HepG2 (cell line): ENCODE results near the gene TNFRSF6B. TPM values are rescaled to one million over a fixed set of nuclear protein-coding genes. Genes with fewer than 3 reads are reported as not detected.

ENCODE experiments used
- BCL6 ChIP-seq: IDR thresholded peaks from 2 replicates; pipeline ENCODE4 v1.6.1; 2016; ENCODE audit warnings: missing genetic modification reagents, missing compliant biosample characterization
- CREBL2 ChIP-seq: sonication (generic); formaldehyde crosslinking; IDR thresholded peaks from 2 replicates; pipeline ENCODE4 v1.8.1; 2023; ENCODE audit warnings: missing genetic modification reagents, mild to moderate bottlenecking, borderline replicate concordance
- GLI4 ChIP-seq: sonication (generic); formaldehyde crosslinking; IDR thresholded peaks from 2 replicates; pipeline ENCODE4 v1.5.1; 2020; ENCODE audit warnings: missing genetic modification reagents, mild to moderate bottlenecking, moderate library complexity, borderline replicate concordance
- HNF4G ChIP-seq, 2 experiments: sonication (generic) in 1 of 2; formaldehyde crosslinking in 1 of 2; IDR thresholded peaks; 2 replicates each; pipeline versions ENCODE4 v1.4.0 to v1.6.1; 2011 to 2020; ENCODE audit warnings: borderline replicate concordance in 2 of 2, low read depth in 2 of 2, mild to moderate bottlenecking in 2 of 2, low read length in 1 of 2, missing genetic modification reagents in 1 of 2, moderate library complexity in 1 of 2
- JUN ChIP-seq: sonication (generic); formaldehyde crosslinking; IDR thresholded peaks from 2 replicates; pipeline ENCODE4 v1.4.0; 2020; ENCODE audit warnings: mild to moderate bottlenecking, missing genetic modification reagents
- KLF11 ChIP-seq: IDR thresholded peaks from 2 replicates; pipeline ENCODE4 v1.6.1; 2016; ENCODE audit warnings: missing compliant biosample characterization
- LRRFIP1 ChIP-seq: sonication (generic); formaldehyde crosslinking; conservative IDR thresholded peaks from 2 replicates; pipeline ENCODE4 v1.4.0; 2020; ENCODE audit warnings: missing genetic modification reagents
- RAD21 ChIP-seq: fragments of 450-650 bp; formaldehyde crosslinking; IDR thresholded peaks from 2 replicates; pipeline ENCODE4 v1.5.0; 2020; ENCODE audit warnings: mild to moderate bottlenecking
- RARA ChIP-seq: IDR thresholded peaks from 2 replicates; pipeline ENCODE4 v1.6.1; 2016; ENCODE audit warnings: missing genetic modification reagents, missing compliant biosample characterization
- RARG ChIP-seq: sonication (generic); formaldehyde crosslinking; IDR thresholded peaks from 2 replicates; pipeline ENCODE4 v1.4.0; 2020; ENCODE audit warnings: low read depth, mild to moderate bottlenecking, missing genetic modification reagents
- RFX3 ChIP-seq: IDR thresholded peaks from 2 replicates; pipeline ENCODE4 v1.6.1; 2016; ENCODE audit warnings: missing biosample characterization, missing genetic modification reagents
- SSRP1 ChIP-seq: IDR thresholded peaks from 2 replicates; pipeline ENCODE4 v1.6.1; 2016; ENCODE audit warnings: control low read depth
- TFDP2 ChIP-seq: sonication (generic); formaldehyde crosslinking; IDR thresholded peaks from 2 replicates; pipeline ENCODE4 v1.4.0; 2020; ENCODE audit warnings: missing genetic modification reagents
- YY1 ChIP-seq: IDR thresholded peaks from 2 replicates; pipeline ENCODE4 v1.6.1; 2011; ENCODE audit warnings: low read length, low read depth, moderate library complexity, mild to moderate bottlenecking; ENCODE audit not compliant: insufficient read depth, insufficient replicate concordance
- ZIK1 ChIP-seq: sonication (generic); formaldehyde crosslinking; IDR thresholded peaks from 2 replicates; pipeline ENCODE4 v1.5.0; 2020; ENCODE audit warnings: mild to moderate bottlenecking, low read depth, missing genetic modification reagents, borderline replicate concordance
- ZNF124 ChIP-seq: sonication (generic); formaldehyde crosslinking; IDR thresholded peaks from 2 replicates; pipeline ENCODE4 v1.4.0; 2020; ENCODE audit warnings: missing genetic modification reagents
- ZNF550 ChIP-seq: sonication (generic); formaldehyde crosslinking; IDR thresholded peaks from 2 replicates; pipeline ENCODE4 v1.4.0; 2020; ENCODE audit warnings: mild to moderate bottlenecking, missing genetic modification reagents, borderline replicate concordance
- ZNF558 ChIP-seq: sonication (generic); formaldehyde crosslinking; IDR thresholded peaks from 2 replicates; pipeline ENCODE4 v1.9.0; 2022; ENCODE audit warnings: mild to moderate bottlenecking, missing genetic modification reagents, borderline replicate concordance
- ZSCAN22 ChIP-seq: sonication (generic); formaldehyde crosslinking; IDR thresholded peaks from 2 replicates; pipeline ENCODE4 v1.4.0; 2020; ENCODE audit warnings: mild to moderate bottlenecking, missing genetic modification reagents
- polyA plus RNA-seq, 8 experiments: library from polyadenylated mRNA; depleted of rRNA in 3 of 8; stranded (reverse) in 7 of 8; unstranded in 1 of 8; fragments of >200 nt; fragmentation: Illumina TruSeq in 4 of 8; extraction: Trizol in 4 of 8; gene quantifications; 2 replicates each; pipeline versions ENCODE4 v1.2.1 to v1.2.3, GENCODE V29; 2011 to 2016; ENCODE audit warnings: low read depth in 4 of 8, missing spikeins in 1 of 8, mixed read lengths in 1 of 8; ENCODE audit not compliant: insufficient read depth in 1 of 8
- total RNA-seq, 5 experiments: library from RNA; depleted of rRNA; stranded (reverse); fragments of >200 nt; fragmentation: Illumina TruSeq; extraction: Trizol; gene quantifications; 2 replicates each; pipeline ENCODE4 v1.2.3, GENCODE V29; 2016; ENCODE audit warnings: low read depth in 1 of 5
- TF ChIP-seq, protein P1 (sequence below): sonication (generic); formaldehyde crosslinking; IDR thresholded peaks from 2 replicates; pipeline ENCODE4 v1.5.0; 2020; ENCODE audit warnings: mild to moderate bottlenecking, missing genetic modification reagents
- TF ChIP-seq, protein P2 (sequence below): IDR thresholded peaks from 2 replicates; pipeline ENCODE4 v1.6.1; 2016; ENCODE audit warnings: missing biosample characterization, missing genetic modification reagents, low read depth

TNFRSF6B gene
- total and polyA plus RNA-seq, 2 of the 13 experiments (the other 11 are each of a cell fraction or from before 2014, with no cell fraction given) = 0.24 TPM; not detected in 1

GRCh38 chr20:63737945-63738686, 41.7 kb downstream of the TNFRSF6B start (continued):
- TF ChIP-seq RARG (CRISPR knock-in tag) = no peak; the same call in 1 of the 2 replicates
- peak; percentile 86 for TF ChIP-seq JUN (CRISPR knock-in tag)
- TF ChIP-seq BCL6 (CRISPR knock-in tag) = peak; percentile 72; the same call in 1 of the 2 replicates
- TF ChIP-seq CREBL2 = peak; percentile 84; the same call in 1 of the 2 replicates
- TF ChIP-seq, protein P1, sequence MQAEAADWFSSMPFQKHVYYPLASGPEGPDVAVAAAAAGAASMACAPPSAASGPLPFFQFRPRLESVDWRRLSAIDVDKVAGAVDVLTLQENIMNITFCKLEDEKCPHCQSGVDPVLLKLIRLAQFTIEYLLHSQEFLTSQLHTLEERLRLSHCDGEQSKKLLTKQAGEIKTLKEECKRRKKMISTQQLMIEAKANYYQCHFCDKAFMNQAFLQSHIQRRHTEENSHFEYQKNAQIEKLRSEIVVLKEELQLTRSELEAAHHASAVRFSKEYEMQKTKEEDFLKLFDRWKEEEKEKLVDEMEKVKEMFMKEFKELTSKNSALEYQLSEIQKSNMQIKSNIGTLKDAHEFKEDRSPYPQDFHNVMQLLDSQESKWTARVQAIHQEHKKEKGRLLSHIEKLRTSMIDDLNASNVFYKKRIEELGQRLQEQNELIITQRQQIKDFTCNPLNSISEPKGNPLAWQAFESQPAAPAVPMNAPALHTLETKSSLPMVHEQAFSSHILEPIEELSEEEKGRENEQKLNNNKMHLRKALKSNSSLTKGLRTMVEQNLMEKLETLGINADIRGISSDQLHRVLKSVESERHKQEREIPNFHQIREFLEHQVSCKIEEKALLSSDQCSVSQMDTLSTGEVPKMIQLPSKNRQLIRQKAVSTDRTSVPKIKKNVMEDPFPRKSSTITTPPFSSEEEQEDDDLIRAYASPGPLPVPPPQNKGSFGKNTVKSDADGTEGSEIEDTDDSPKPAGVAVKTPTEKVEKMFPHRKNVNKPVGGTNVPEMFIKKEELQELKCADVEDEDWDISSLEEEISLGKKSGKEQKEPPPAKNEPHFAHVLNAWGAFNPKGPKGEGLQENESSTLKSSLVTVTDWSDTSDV (CRISPR knock-in tag) = no peak
- no peak for TF ChIP-seq ZNF124 (CRISPR knock-in tag)
- peak; percentile 86; the same call in 1 of the 2 replicates for TF ChIP-seq GLI4 (CRISPR knock-in tag)
- peak; percentile 46; the same call in 1 of the 2 replicates for TF ChIP-seq ZIK1 (CRISPR knock-in tag)
- peak; percentile 88 for TF ChIP-seq ZNF558
- peak; percentile 96 for TF ChIP-seq HNF4G (IDR thresholded peaks at IDR 0.05; ENCODE audit: borderline replicate concordance, low read depth, low read length)
- TF ChIP-seq HNF4G (CRISPR knock-in tag; IDR thresholded peaks at IDR 0.05; ENCODE audit: borderline replicate concordance, low read depth) = peak; percentile 93
- no peak; the same call in none of the 2 replicates for TF ChIP-seq KLF11 (CRISPR knock-in tag)
- peak; percentile 82; the same call in 1 of the 2 replicates for TF ChIP-seq ZSCAN22 (CRISPR knock-in tag)
- TF ChIP-seq, protein P2, sequence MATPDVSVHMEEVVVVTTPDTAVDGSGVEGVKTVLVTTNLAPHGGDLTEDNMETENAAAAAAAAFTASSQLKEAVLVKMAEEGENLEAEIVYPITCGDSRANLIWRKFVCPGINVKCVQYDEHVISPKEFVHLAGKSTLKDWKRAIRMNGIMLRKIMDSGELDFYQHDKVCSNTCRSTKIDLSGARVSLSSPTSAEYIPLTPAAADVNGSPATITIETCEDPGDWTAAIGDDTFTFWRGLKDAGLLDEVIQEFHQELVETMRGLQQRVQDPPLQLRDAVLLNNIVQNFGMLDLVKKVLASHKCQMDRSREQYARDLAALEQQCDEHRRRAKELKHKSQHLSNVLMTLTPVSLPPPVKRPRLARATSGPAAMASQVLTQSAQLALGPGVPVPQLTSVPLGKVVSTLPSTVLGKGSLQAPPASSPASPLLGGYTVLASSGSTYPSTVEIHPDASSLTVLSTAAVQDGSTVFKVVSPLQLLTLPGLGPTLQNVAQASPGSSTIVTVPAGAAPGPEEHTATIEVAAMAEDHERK = no peak
- TF ChIP-seq ZNF550 (CRISPR knock-in tag) = peak; percentile 97
- peak; percentile 26; the same call in 1 of the 2 replicates for TF ChIP-seq SSRP1 (CRISPR knock-in tag)
- peak; percentile 77 for TF ChIP-seq RAD21 (CRISPR knock-in tag)
- peak; percentile 78 for TF ChIP-seq YY1
- peak; percentile 94 for TF ChIP-seq RARA (CRISPR knock-in tag)
- TF ChIP-seq TFDP2 (CRISPR knock-in tag) = peak; percentile 46
- TF ChIP-seq LRRFIP1 (CRISPR knock-in tag) = peak; percentile 46; the same call in 1 of the 2 replicates
- TF ChIP-seq RFX3 = no peak
